ENCODE data around the gene FGF14. TPM values are rescaled to one million over a fixed set of nuclear protein-coding genes. Genes with fewer than 3 reads are reported as not detected.

Gene FGF14
- total and polyA plus RNA-seq, 7 experiments from 2014 or later, result not detected

GRCh38 chr13:102234618-102235017, 167.2 kb downstream of the FGF14 start:
- ChIA-PET POLR2A (no interaction called here), CTCF (no interaction called here)
- Mint-ChIP-seq H3K4me1 (peaks cover 0 to 11% (median 0%) of the 10 kb centered on the region in 7 donors), H3K27me3 (peaks cover 0 to 14% (median 10%) of the 10 kb centered on the region in 5 donors), H3K9me3 (peaks cover 0 to 4% (median 0%) of the 10 kb centered on the region in 11 donors), H3K36me3 (no peaks in the 10 kb centered on the region), H3K27ac (no peak overlapping the region), H3K4me3 (no peak overlapping the region)
- Histone ChIP-seq H3K4me3 (ENCODE audit: low read length) (no peak overlapping the region), H3K36me3 (ENCODE audit: control insufficient read depth in 2 of 3, insufficient read depth in 3 of 3, low read length in 3 of 3) (no peaks in the 10 kb centered on the region), H3K27me3 (ENCODE audit: control insufficient read depth in 2 of 2, insufficient read depth in 2 of 2, low read length in 2 of 2) (no peaks in the 10 kb centered on the region), H3K4me1 (ENCODE audit: control insufficient read depth in 2 of 2, insufficient read depth in 2 of 2, low read length in 2 of 2) (no peaks in the 10 kb centered on the region), H3K27ac (ENCODE audit: low read depth, low read length) (no peak overlapping the region), H3K9me3 (ENCODE audit: control insufficient read depth in 2 of 3, low read length in 3 of 3) (no peaks in the 10 kb centered on the region)
- ATAC-seq (no peak), DNase-seq (no peak)
- intact Hi-C loops (cut with micrococcal nuclease), result no loop called here

- Mint-ChIP-seq H3K4me3 (peak overlapping the region in 1 of 10 donors; percentile 1), H3K9me3 (peaks cover 0 to 4% (median 0%) of the 10 kb centered on the region in 11 donors), H3K27me3 (peaks cover 0 to 20% (median 12%) of the 10 kb centered on the region in 5 donors), H3K36me3 (no peaks in the 10 kb centered on the region), H3K27ac (peak overlapping the region in 1 of 9 donors; percentile 26), H3K4me1 (peaks cover 0 to 11% (median 0%) of the 10 kb centered on the region in 7 donors)
- ATAC-seq (no peak), DNase-seq (no peak)
- CTCF ChIA-PET, result no interaction called here
- H3K9me3 ChIP-seq (ENCODE audit: control insufficient read depth in 2 of 3, low read length in 3 of 3), result no peaks in the 10 kb centered on the region
- H3K27me3 ChIP-seq (ENCODE audit: control insufficient read depth in 2 of 2, insufficient read depth in 2 of 2, low read length in 2 of 2), result no peaks in the 10 kb centered on the region
- intact Hi-C loops (cut with micrococcal nuclease), result no loop called here
- no peak overlapping the region for H3K27ac ChIP-seq (ENCODE audit: low read depth, low read length)
- no peaks in the 10 kb centered on the region for H3K36me3 ChIP-seq (ENCODE audit: control insufficient read depth in 2 of 3, insufficient read depth in 3 of 3, low read length in 3 of 3)
- H3K4me1 ChIP-seq (ENCODE audit: control insufficient read depth in 2 of 2, insufficient read depth in 2 of 2, low read length in 2 of 2), result no peaks in the 10 kb centered on the region
- H3K4me3 ChIP-seq (ENCODE audit: low read length), result no peak overlapping the region
- POLR2A ChIA-PET, result no interaction called here
These were observed 168.2 kb downstream of the FGF14 start for GRCh38 chr13:102233566-102234208.

- H3K4me1 ChIP-seq (ENCODE audit: control insufficient read depth in 2 of 2, insufficient read depth in 2 of 2, low read length in 2 of 2), result no peaks in the 10 kb centered on the region
- H3K27ac Mint-ChIP-seq, result no peak overlapping the region
- ATAC-seq, result no peak
- no peak for DNase-seq
- no peak overlapping the region for H3K4me3 Mint-ChIP-seq
- intact Hi-C loops (cut with micrococcal nuclease), result no loop called here
- H3K27me3 ChIP-seq (ENCODE audit: control insufficient read depth in 2 of 2, insufficient read depth in 2 of 2, low read length in 2 of 2), result no peaks in the 10 kb centered on the region
- H3K27ac ChIP-seq (ENCODE audit: low read depth, low read length), result no peak overlapping the region
- peaks cover 0 to 11% (median 0%) of the 10 kb centered on the region in 7 donors for H3K4me1 Mint-ChIP-seq
- no peak overlapping the region for H3K4me3 ChIP-seq (ENCODE audit: low read length)
- no peaks in the 10 kb centered on the region for H3K36me3 Mint-ChIP-seq
- ChIA-PET POLR2A (no interaction called here), CTCF (no interaction called here)
- H3K9me3 Mint-ChIP-seq, result peaks cover 0 to 4% (median 1%) of the 10 kb centered on the region in 11 donors
- no peaks in the 10 kb centered on the region for H3K36me3 ChIP-seq (ENCODE audit: control insufficient read depth in 2 of 3, insufficient read depth in 3 of 3, low read length in 3 of 3)
- peaks cover 0 to 23% (median 18%) of the 10 kb centered on the region in 5 donors for H3K27me3 Mint-ChIP-seq
- H3K9me3 ChIP-seq (ENCODE audit: control insufficient read depth in 2 of 3, low read length in 3 of 3), result no peaks in the 10 kb centered on the region
These were observed 170.4 kb downstream of the FGF14 start for GRCh38 chr13:102231479-102231878.

- ChIA-PET POLR2A (no interaction called here), CTCF (no interaction called here)
- H3K27me3 Mint-ChIP-seq, result peaks cover 0 to 17% (median 12%) of the 10 kb centered on the region in 5 donors
- no peak overlapping the region for H3K4me3 Mint-ChIP-seq
- Histone ChIP-seq H3K9me3 (ENCODE audit: control insufficient read depth in 2 of 3, low read length in 3 of 3) (no peaks in the 10 kb centered on the region), H3K4me1 (ENCODE audit: control insufficient read depth in 2 of 2, insufficient read depth in 2 of 2, low read length in 2 of 2) (no peaks in the 10 kb centered on the region), H3K4me3 (ENCODE audit: low read length) (no peak overlapping the region), H3K27ac (ENCODE audit: low read depth, low read length) (no peak overlapping the region), H3K27me3 (ENCODE audit: control insufficient read depth in 2 of 2, insufficient read depth in 2 of 2, low read length in 2 of 2) (no peaks in the 10 kb centered on the region), H3K36me3 (ENCODE audit: control insufficient read depth in 2 of 3, insufficient read depth in 3 of 3, low read length in 3 of 3) (no peaks in the 10 kb centered on the region)
- intact Hi-C loops (cut with micrococcal nuclease), result no loop called here
- DNase-seq (no peak), ATAC-seq (no peak)
- no peak overlapping the region for H3K27ac Mint-ChIP-seq
- H3K36me3 Mint-ChIP-seq, result no peaks in the 10 kb centered on the region
- peaks cover 0 to 7% (median 0%) of the 10 kb centered on the region in 11 donors for H3K9me3 Mint-ChIP-seq
- peaks cover 0 to under 1% (median 0%) of the 10 kb centered on the region in 7 donors for H3K4me1 Mint-ChIP-seq
These were observed 174.1 kb downstream of the FGF14 start for GRCh38 chr13:102227741-102228140.

- Histone ChIP-seq H3K4me1 (ENCODE audit: control insufficient read depth in 2 of 2, insufficient read depth in 2 of 2, low read length in 2 of 2) (no peaks in the 10 kb centered on the region), H3K27me3 (ENCODE audit: control insufficient read depth in 2 of 2, insufficient read depth in 2 of 2, low read length in 2 of 2) (no peaks in the 10 kb centered on the region), H3K9me3 (ENCODE audit: control insufficient read depth in 2 of 3, low read length in 3 of 3) (no peaks in the 10 kb centered on the region), H3K27ac (ENCODE audit: low read depth, low read length) (no peak overlapping the region), H3K4me3 (ENCODE audit: low read length) (no peak overlapping the region), H3K36me3 (ENCODE audit: control insufficient read depth in 2 of 3, insufficient read depth in 3 of 3, low read length in 3 of 3) (no peaks in the 10 kb centered on the region)
- ATAC-seq, result no peak
- intact Hi-C loops (cut with micrococcal nuclease), result no loop called here
- Mint-ChIP-seq H3K27ac (no peak overlapping the region), H3K9me3 (peaks cover 0 to 7% (median 0%) of the 10 kb centered on the region in 11 donors), H3K4me3 (no peak overlapping the region), H3K4me1 (no peaks in the 10 kb centered on the region), H3K36me3 (no peaks in the 10 kb centered on the region), H3K27me3 (peaks cover 0 to 16% (median 12%) of the 10 kb centered on the region in 5 donors)
- ChIA-PET CTCF (no interaction called here), POLR2A (no interaction called here)
- DNase-seq, result no peak
These were observed 175.3 kb downstream of the FGF14 start for GRCh38 chr13:102226591-102226990.

GRCh38 chr13:102225892-102226291, 176.0 kb downstream of the FGF14 start:
- no peak overlapping the region for H3K27ac Mint-ChIP-seq
- no peaks in the 10 kb centered on the region for H3K4me1 Mint-ChIP-seq
- POLR2A ChIA-PET, result no interaction called here
- Histone ChIP-seq H3K36me3 (ENCODE audit: control insufficient read depth in 2 of 3, insufficient read depth in 3 of 3, low read length in 3 of 3) (no peaks in the 10 kb centered on the region), H3K27ac (ENCODE audit: low read depth, low read length) (no peak overlapping the region), H3K27me3 (ENCODE audit: control insufficient read depth in 2 of 2, insufficient read depth in 2 of 2, low read length in 2 of 2) (no peaks in the 10 kb centered on the region), H3K4me3 (ENCODE audit: low read length) (no peak overlapping the region), H3K9me3 (ENCODE audit: control insufficient read depth in 2 of 3, low read length in 3 of 3) (no peaks in the 10 kb centered on the region), H3K4me1 (ENCODE audit: control insufficient read depth in 2 of 2, insufficient read depth in 2 of 2, low read length in 2 of 2) (no peaks in the 10 kb centered on the region)
- CTCF ChIA-PET, result no interaction called here
- peaks cover 0 to 7% (median 0%) of the 10 kb centered on the region in 11 donors for H3K9me3 Mint-ChIP-seq
- intact Hi-C loops (cut with micrococcal nuclease), result no loop called here
- H3K27me3 Mint-ChIP-seq, result peaks cover 0 to 16% (median 12%) of the 10 kb centered on the region in 5 donors
- ATAC-seq (no peak), DNase-seq (no peak)
- no peak overlapping the region for H3K4me3 Mint-ChIP-seq
- no peaks in the 10 kb centered on the region for H3K36me3 Mint-ChIP-seq

- H3K4me3 ChIP-seq (ENCODE audit: low read length), result no peak overlapping the region
- Mint-ChIP-seq H3K27ac (no peak overlapping the region), H3K4me3 (no peak overlapping the region), H3K36me3 (no peaks in the 10 kb centered on the region), H3K4me1 (no peaks in the 10 kb centered on the region), H3K27me3 (peaks cover 0 to 16% (median 2%) of the 10 kb centered on the region in 5 donors), H3K9me3 (peaks cover 0 to 9% (median 1%) of the 10 kb centered on the region in 11 donors)
- no peak overlapping the region for H3K27ac ChIP-seq (ENCODE audit: low read depth, low read length)
- H3K27me3 ChIP-seq (ENCODE audit: control insufficient read depth in 2 of 2, insufficient read depth in 2 of 2, low read length in 2 of 2), result no peaks in the 10 kb centered on the region
- H3K4me1 ChIP-seq (ENCODE audit: control insufficient read depth in 2 of 2, insufficient read depth in 2 of 2, low read length in 2 of 2), result no peaks in the 10 kb centered on the region
- POLR2A ChIA-PET, result no interaction called here
- intact Hi-C loops (cut with micrococcal nuclease), result no loop called here
- DNase-seq (no peak), ATAC-seq (no peak)
- CTCF ChIA-PET, result interaction anchor here (0.7 kb wide), 1 partner anchor 86 kb away, joined by 3 read pairs; no protein-coding TSS in a partner anchor
- no peaks in the 10 kb centered on the region for H3K9me3 ChIP-seq (ENCODE audit: control insufficient read depth in 2 of 3, low read length in 3 of 3)
- H3K36me3 ChIP-seq (ENCODE audit: control insufficient read depth in 2 of 3, insufficient read depth in 3 of 3, low read length in 3 of 3), result no peaks in the 10 kb centered on the region
These were observed 181.1 kb downstream of the FGF14 start for GRCh38 chr13:102220681-102221228.
